ENCODE data around the gene SH3D19.
"Not testable (repeated sequence)": the region's sequence is repeated elsewhere in the genome, so short reads cannot be mapped to it uniquely, and the experiment has no call there.

Gene SH3D19

GRCh38 chr4:151268905-151269304 is 56.5 kb downstream of the SH3D19 start:
- not testable (repeated sequence) for DNase-seq

GRCh38 chr4:151267822-151268535 is 57.4 kb downstream of the SH3D19 start:
- no peak for DNase-seq

- DNase-seq: no peak
Observed at GRCh38 chr4:151267104-151267503, 58.3 kb downstream of the SH3D19 start.

GRCh38 chr4:151266497-151266896 is 58.9 kb downstream of the SH3D19 start:
- DNase-seq: no peak

GRCh38 chr4:151263455-151263854 is 62.0 kb downstream of the SH3D19 start:
- no peak for DNase-seq

GRCh38 chr4:151260526-151260925 is 64.9 kb downstream of the SH3D19 start:
- no peak for DNase-seq

- no peak for DNase-seq
Observed at GRCh38 chr4:151259752-151260151, 65.7 kb downstream of the SH3D19 start.

GRCh38 chr4:151257704-151258103 is 67.7 kb downstream of the SH3D19 start:
- DNase-seq: no peak

- DNase-seq: no peak
Observed at GRCh38 chr4:151256134-151256533, 69.3 kb downstream of the SH3D19 start.

- DNase-seq: not testable (repeated sequence)
Observed at GRCh38 chr4:151255680-151256079, 69.7 kb downstream of the SH3D19 start.

GRCh38 chr4:151255226-151255625 is 70.2 kb downstream of the SH3D19 start:
- DNase-seq: not testable (repeated sequence)

- no peak for DNase-seq
Observed at GRCh38 chr4:151251603-151252304, 73.7 kb downstream of the SH3D19 start.

- DNase-seq: no peak
Observed at GRCh38 chr4:151250706-151251105, 74.7 kb downstream of the SH3D19 start.

- DNase-seq: no peak
Observed at GRCh38 chr4:151248519-151248918, 76.9 kb downstream of the SH3D19 start.

- DNase-seq: no peak
Observed at GRCh38 chr4:151247395-151247794, 78.0 kb downstream of the SH3D19 start.

GRCh38 chr4:151246742-151247141 is 78.7 kb downstream of the SH3D19 start:
- DNase-seq: no peak

- no peak for DNase-seq
Observed at GRCh38 chr4:151242305-151242704, 83.1 kb downstream of the SH3D19 start.

- no peak for DNase-seq
Observed at GRCh38 chr4:151239608-151240007, 85.8 kb downstream of the SH3D19 start.

GRCh38 chr4:151238477-151238876 is 86.9 kb downstream of the SH3D19 start:
- no peak for DNase-seq

GRCh38 chr4:151236036-151236435 is 89.4 kb downstream of the SH3D19 start:
- no peak for DNase-seq

GRCh38 chr4:151235373-151235772 is 90.0 kb downstream of the SH3D19 start:
- DNase-seq: not testable (repeated sequence)

- no peak for DNase-seq
Observed at GRCh38 chr4:151233600-151233999, 91.8 kb downstream of the SH3D19 start.

- DNase-seq: no peak
Observed at GRCh38 chr4:151231915-151232595, 93.3 kb downstream of the SH3D19 start.
